GM12878 (cell line): ENCODE data around the gene RSPH1.

Source experiments
- CHD2 ChIP-seq: IDR thresholded peaks from 2 replicates; pipeline ENCODE4 v1.6.1; 2011; ENCODE audit warnings: low read depth, low read length, improper control_type of control experiment, borderline replicate concordance
- CTCF ChIP-seq, 3 experiments: IDR thresholded peaks in 2 of 3; conservative IDR thresholded peaks in 1 of 3; 2 replicates each; pipeline ENCODE4 v1.5.1; 2011; ENCODE audit warnings: low read depth in 3 of 3, low read length in 3 of 3, mild to moderate bottlenecking in 3 of 3, control low read depth in 2 of 3, moderate library complexity in 2 of 3, inconsistent platforms in 1 of 3, mixed read lengths in 1 of 3; ENCODE audit not compliant: control insufficient read depth in 2 of 3, insufficient read depth in 1 of 3; ENCODE audit errors: extremely low read depth in 1 of 3
- PKNOX1 ChIP-seq: fragments of 450-650 bp; IDR thresholded peaks from 2 replicates; pipeline ENCODE4 v1.6.1; 2016; ENCODE audit warnings: mild to moderate bottlenecking
- POLR2A ChIP-seq: IDR thresholded peaks from 2 replicates; pipeline ENCODE4 v1.6.1; 2011; ENCODE audit warnings: low read depth, mild to moderate bottlenecking, low read length
- SIX5 ChIP-seq: IDR thresholded peaks from 2 replicates; pipeline ENCODE4 v1.6.1; 2011; ENCODE audit warnings: mild to moderate bottlenecking, low read depth, low read length, moderate library complexity; ENCODE audit not compliant: severe bottlenecking
- SMC3 ChIP-seq: IDR thresholded peaks from 2 replicates; pipeline ENCODE4 v1.6.1; 2011; ENCODE audit warnings: low read length, improper control_type of control experiment, borderline replicate concordance
- SPI1 ChIP-seq: IDR thresholded peaks from 2 replicates; pipeline ENCODE4 v1.6.1; 2011; ENCODE audit warnings: low read depth, mild to moderate bottlenecking, low read length, moderate library complexity, borderline replicate concordance; ENCODE audit not compliant: insufficient read depth
- SREBF2 ChIP-seq: IDR thresholded peaks from 2 replicates; pipeline ENCODE4 v1.6.1; 2012; ENCODE audit warnings: mild to moderate bottlenecking, low read length
- ZBED1 ChIP-seq: IDR thresholded peaks from 2 replicates; pipeline ENCODE4 v1.6.1; 2016; ENCODE audit warnings: borderline replicate concordance
- ZNF207 ChIP-seq: fragments of 450-650 bp; IDR thresholded peaks from 2 replicates; pipeline ENCODE4 v1.6.1; 2014; ENCODE audit warnings: antibody characterized with exemption, mild to moderate bottlenecking, borderline replicate concordance

- no peak for TF ChIP-seq SMC3
- TF ChIP-seq CHD2: no peak
- TF ChIP-seq POLR2A: no peak
- no peak for TF ChIP-seq CTCF (IDR thresholded peaks at IDR 0.05 in 2 of 3, conservative IDR thresholded peaks at IDR 0.05 in 1 of 3; ENCODE audit: control insufficient read depth in 2 of 3, extremely low read depth in 1 of 3, insufficient read depth in 1 of 3, low read depth in 3 of 3, low read length in 3 of 3)
- no peak for TF ChIP-seq ZNF207
- TF ChIP-seq PKNOX1: no peak
- TF ChIP-seq ZBED1: no peak
- TF ChIP-seq SIX5: no peak
- no peak for TF ChIP-seq SPI1
- no peak for TF ChIP-seq SREBF2
Measured at GRCh38 chr21:42542196-42542595, 46.2 kb upstream of the RSPH1 start.
